ENCODE results near the gene SLC19A1.
A peak's percentile ranks its signal among the peaks of the same experiment; 100 is the strongest.

SLC19A1 gene

GRCh38 chr21:45543710-45544448 lies 1.6 kb upstream of the SLC19A1 start:
- DNase-seq, result no peak

- no peak for DNase-seq
Measured at GRCh38 chr21:45543371-45543709, 1.1 kb upstream of the SLC19A1 start.

GRCh38 chr21:45542667-45543370 lies 579 bp upstream of the SLC19A1 start:
- DNase-seq, result no peak

- peak; percentile 34 for DNase-seq
Measured at GRCh38 chr21:45541221-45542039, 810 bp downstream of the SLC19A1 start.

- DNase-seq, result no peak
Measured at GRCh38 chr21:45540601-45540970, 1.7 kb downstream of the SLC19A1 start.

- DNase-seq, result no peak
Measured at GRCh38 chr21:45539796-45540600, 2.2 kb downstream of the SLC19A1 start.

GRCh38 chr21:45539046-45539795 lies 3.0 kb downstream of the SLC19A1 start:
- DNase-seq, result no peak

- DNase-seq, result no peak
Measured at GRCh38 chr21:45538381-45539045, 3.7 kb downstream of the SLC19A1 start.

- DNase-seq, result no peak
Measured at GRCh38 chr21:45537746-45538291, 4.4 kb downstream of the SLC19A1 start.

- DNase-seq, result no peak
Measured at GRCh38 chr21:45537111-45537745, 5.0 kb downstream of the SLC19A1 start.

GRCh38 chr21:45536301-45537081 lies 5.7 kb downstream of the SLC19A1 start:
- no peak for DNase-seq

GRCh38 chr21:45535341-45536081 lies 6.7 kb downstream of the SLC19A1 start:
- no peak for DNase-seq

- peak; percentile 62 for DNase-seq
Measured at GRCh38 chr21:45534636-45535331, 7.5 kb downstream of the SLC19A1 start.

- no peak for DNase-seq
Measured at GRCh38 chr21:45533846-45534635, 8.2 kb downstream of the SLC19A1 start.

GRCh38 chr21:45533361-45533845 lies 8.8 kb downstream of the SLC19A1 start:
- DNase-seq, result no peak

- no peak for DNase-seq
Measured at GRCh38 chr21:45532826-45533360, 9.3 kb downstream of the SLC19A1 start.

Data from NCI-H524 treated with DMSO at 0.1 percent for 48 hours (cell line).